VCaP (cell line): ENCODE results near the gene KCNQ1OT1.

Experiments
- H3K27ac ChIP-seq: fragments of 450-650 bp; 2 replicates; pipeline ENCODE4 v1.5.1; 2017
- CTCF ChIP-seq: fragments of 450-650 bp; conservative IDR thresholded peaks from 2 replicates; pipeline ENCODE4 v1.5.1; 2017; ENCODE audit warnings: mild to moderate bottlenecking, moderate library complexity

The KCNQ1OT1 gene

DNA sequence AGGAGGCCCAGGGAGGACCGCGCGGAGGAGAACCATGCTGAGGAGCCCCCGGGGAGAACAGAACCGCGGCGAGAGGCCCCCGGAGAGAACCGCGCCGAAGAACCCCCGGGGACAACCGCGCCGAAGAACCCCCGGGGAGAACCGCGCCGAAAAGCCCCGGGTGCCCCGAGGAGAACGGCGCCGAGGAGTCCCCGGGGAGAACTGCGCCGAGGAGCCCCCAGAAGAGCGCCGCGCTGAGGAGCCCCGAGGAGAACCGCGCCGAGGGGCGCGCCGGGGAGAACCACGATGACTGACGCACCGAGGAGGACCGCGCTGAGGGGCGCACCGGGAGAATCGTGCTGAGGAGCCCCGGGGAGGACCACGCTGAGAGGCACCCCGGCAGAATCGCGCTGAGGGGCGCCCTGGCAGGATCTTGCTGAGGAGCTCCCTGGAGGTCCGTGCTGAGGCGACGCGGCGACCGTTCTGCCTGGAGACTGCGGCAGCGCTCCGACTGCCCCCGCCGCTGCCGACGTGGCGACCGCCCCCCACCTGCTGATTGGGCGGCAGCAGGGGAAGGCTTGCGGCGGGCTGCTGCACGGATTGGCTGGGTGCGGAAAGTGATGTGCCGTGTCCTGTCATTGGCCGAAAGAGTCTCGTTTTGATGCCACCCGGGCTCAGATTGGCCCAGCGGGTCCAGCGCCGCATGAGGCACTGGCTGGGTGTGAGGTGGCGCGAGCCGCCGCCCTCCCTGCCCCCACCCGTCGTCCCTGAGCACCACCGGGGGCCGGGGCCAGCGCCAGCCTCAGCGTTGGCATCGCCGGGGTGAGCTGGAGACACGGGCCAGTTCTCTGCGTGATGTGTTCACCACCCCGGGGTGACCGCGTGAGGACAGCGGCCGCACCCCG lies at the start of gene KCNQ1OT1:
KCNQ1OT1 (minus strand) TSS at position 464 of the 884 bp plus-strand sequence.
- H3K27ac ChIP-seq = peak within 1 kb of the TSS; percentile 87
- no peak for TF ChIP-seq CTCF

DNA sequence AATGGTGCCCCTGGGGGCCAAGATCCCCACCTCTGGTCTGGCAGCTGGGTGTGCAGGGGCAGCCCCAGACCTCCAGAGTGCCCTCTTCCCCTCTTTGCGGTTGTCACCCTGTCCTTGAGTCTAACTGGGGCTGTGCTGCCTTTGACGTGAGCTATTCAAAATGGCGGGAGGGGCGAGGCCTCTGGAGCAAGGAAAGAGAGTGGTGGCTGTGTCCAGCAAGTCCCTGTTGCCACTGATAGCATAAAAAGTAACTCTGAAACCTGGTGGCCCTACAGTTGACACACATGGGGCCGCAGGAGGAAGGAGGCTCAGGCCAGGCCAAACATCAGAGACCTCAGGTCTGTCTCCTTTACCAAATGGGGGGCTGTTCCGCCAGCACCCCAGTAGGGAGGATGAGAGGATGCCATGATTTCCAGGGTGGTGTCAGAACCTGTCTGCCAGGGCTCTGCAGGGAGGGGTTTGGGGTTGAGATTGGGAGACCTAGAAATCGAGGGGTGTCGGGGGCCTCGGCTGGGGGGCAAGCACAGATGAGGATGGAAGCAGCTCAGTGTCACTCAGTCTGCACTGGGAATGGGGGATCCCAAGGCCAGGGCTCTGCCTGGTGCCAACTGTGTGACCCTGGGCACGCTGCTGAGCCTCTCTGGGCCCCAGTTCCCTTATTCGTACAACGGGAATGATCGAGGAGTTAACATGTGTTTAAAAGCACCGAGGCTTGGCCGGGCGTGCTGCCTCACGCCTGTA lies 49.2 kb upstream of the KCNQ1OT1 start:
- no peak overlapping the region for H3K27ac ChIP-seq
- no peak for TF ChIP-seq CTCF

DNA sequence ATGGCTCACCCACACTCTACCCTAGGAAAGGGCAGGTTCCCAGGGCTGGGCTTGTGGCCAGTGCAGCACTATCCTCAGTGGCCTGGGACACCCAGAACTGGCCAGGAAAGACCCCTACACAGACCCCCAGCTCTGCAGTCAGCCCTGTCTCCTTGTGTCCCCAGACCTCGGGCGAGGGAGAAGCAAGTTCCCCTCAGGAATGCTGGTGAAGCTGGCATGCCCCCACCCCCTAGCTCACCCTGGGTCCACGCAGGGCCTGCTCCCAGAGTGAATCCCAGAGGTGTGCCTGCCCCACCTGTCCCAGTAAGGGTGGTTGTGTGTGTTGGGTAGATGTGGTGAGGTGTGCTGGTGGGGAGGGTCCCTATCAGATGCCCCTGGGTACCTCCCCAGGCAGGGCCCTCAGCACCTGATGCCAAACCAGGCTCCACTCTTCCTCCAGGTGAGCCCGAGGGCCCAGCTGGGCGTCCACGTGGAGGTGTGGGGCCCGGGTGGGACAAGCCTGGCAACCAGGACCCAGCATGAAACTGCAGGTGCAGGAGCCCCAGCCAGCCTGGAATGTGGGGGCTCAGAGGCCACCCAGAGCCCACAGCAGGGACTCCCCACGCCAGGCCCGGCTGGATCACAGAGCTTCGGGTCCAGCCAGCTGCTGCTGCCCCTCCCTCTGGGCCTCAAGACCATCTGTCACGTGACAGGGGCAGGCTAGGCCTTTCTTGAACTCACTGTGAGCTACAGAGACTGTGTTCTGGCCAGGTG lies 48.4 kb upstream of the KCNQ1OT1 start:
- no peak overlapping the region for H3K27ac ChIP-seq
- no peak for TF ChIP-seq CTCF

- no peak overlapping the region for H3K27ac ChIP-seq
- TF ChIP-seq CTCF = no peak
Observed at GRCh38 chr11:2747248-2748027, 47.6 kb upstream of the KCNQ1OT1 start.

DNA sequence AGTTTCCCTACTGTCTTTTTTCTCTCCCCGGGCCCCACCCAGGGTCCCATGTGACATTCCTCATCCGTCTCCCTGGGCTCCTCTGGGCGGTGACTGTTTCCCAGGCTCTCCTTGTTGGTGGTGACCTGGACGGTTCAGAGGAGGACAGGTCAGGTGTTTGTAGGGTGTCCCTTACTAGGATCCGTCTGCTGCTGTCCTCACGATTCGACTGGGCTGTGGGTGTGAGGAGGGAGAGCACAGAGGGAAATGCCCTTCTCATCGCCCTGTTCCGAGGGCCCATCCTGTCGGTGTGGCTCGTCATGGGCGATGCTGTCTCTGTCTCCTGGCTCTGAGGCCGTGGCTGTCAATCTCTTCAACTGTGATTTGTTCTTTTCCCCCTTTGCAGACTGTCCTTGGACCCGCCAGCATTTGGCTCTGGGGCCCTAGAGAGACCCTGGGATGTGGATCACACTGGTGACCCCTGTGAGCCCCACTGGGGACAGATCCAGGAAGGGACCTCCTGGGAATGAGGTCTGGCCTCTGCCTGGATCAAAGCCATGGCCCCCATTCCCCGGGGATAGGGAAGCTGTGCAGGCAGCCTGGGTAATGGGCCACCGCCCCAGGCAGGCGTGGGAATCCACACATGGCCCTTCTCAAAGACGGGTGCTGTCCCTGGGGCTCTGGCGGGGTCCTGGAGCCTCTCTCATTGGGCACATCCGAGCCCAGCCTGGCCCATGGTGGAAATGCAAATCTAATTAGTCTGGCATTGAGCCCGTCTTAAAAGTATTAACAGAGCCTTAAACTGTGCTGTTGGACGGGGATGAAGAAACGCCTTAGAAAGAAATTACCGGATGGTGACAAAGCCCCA lies 46.8 kb upstream of the KCNQ1OT1 start:
- TF ChIP-seq CTCF = no peak
- H3K27ac ChIP-seq = no peak overlapping the region

GRCh38 chr11:2745511-2745910 lies 45.7 kb upstream of the KCNQ1OT1 start:
- no peak overlapping the region for H3K27ac ChIP-seq
- no peak for TF ChIP-seq CTCF
